Activated CD4-positive, alpha-beta T cell treated with anti-CD3 and anti-CD28 coated beads, Interleukin-2, amount 10 ng/mL, durations not matched to agents 24 days and 14 days (primary cell): Measurements from ENCODE around the gene DGKD. TPM values are rescaled to one million over a fixed set of nuclear protein-coding genes. Genes with fewer than 3 reads are reported as not detected.

ENCODE experiments used
- DNase-seq: peaks from one replicate; pipeline ENCODE4 v3.0.0; 2022
- H3K27ac Mint-ChIP-seq: one replicate; pipeline ENCODE4 v1.8.0; 2022; ENCODE audit warnings: mild to moderate bottlenecking, mixed read lengths
- H3K27me3 Mint-ChIP-seq: one replicate; pipeline ENCODE4 v1.8.0; 2022; ENCODE audit warnings: mixed read lengths
- H3K36me3 Mint-ChIP-seq: one replicate; pipeline ENCODE4 v1.8.0; 2022; ENCODE audit warnings: low read depth, mild to moderate bottlenecking, mixed read lengths
- H3K4me1 Mint-ChIP-seq: one replicate; pipeline ENCODE4 v1.8.0; 2021; ENCODE audit warnings: mixed read lengths
- H3K4me3 Mint-ChIP-seq: one replicate; pipeline ENCODE4 v1.8.0; 2022; ENCODE audit warnings: mild to moderate bottlenecking, moderate library complexity, mixed read lengths
- H3K9me3 Mint-ChIP-seq: one replicate; pipeline ENCODE4 v1.8.0; 2021; ENCODE audit warnings: mixed read lengths
- intact Hi-C: fragments of 100-400 bp; cut with micrococcal nuclease; formaldehyde crosslinking; loops from one replicate; pipeline ENCODE4 v1.15.1; 2023
- total RNA-seq: library from RNA; stranded (reverse); gene quantifications from 2 replicates; pipeline ENCODE4 v1.2.3, GENCODE V29; 2022

Gene DGKD
- total RNA-seq, 1 donor from 2014 or later: 49.1 TPM

DNA sequence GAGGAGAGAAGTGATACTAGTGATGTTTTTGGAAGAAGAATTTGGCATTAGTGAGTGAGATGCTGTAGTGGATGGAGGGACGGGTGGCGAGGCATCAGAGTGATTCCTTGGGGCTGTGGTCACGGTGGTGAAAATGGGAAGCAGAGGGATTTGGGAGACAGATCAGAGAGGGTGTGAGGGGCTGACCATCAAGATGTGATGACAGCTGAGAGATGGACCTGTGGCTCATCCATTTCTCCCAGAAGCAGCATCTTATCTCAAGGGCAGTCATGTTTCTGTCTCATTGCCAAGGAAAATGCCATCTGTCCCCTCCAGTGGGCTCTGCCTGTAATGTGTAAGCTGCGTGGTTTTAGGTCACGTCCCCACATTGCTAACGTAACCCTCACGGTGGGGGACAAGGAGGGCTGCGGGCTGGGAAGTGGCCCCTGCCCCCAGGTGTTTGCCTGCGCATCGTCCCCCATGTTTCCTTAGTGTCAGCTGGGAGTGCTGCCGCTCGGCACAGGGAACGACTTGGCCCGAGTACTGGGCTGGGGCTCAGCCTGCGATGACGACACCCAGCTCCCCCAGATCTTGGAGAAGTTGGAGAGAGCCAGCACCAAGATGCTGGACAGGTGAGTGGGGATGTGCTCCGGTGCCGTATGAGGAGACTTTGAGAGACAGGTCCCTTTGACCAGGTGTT is 91.0 kb downstream of the DGKD start:
- H3K36me3 Mint-ChIP-seq: peaks cover 41% of the 10 kb centered on the region
- no peak overlapping the region for H3K4me3 Mint-ChIP-seq
- no peaks in the 10 kb centered on the region for H3K27me3 Mint-ChIP-seq
- no peak overlapping the region for H3K27ac Mint-ChIP-seq
- H3K9me3 Mint-ChIP-seq: no peaks in the 10 kb centered on the region
- no peak for DNase-seq
- intact Hi-C loops: no loop called here
- H3K4me1 Mint-ChIP-seq: peaks cover 12% of the 10 kb centered on the region

DNA sequence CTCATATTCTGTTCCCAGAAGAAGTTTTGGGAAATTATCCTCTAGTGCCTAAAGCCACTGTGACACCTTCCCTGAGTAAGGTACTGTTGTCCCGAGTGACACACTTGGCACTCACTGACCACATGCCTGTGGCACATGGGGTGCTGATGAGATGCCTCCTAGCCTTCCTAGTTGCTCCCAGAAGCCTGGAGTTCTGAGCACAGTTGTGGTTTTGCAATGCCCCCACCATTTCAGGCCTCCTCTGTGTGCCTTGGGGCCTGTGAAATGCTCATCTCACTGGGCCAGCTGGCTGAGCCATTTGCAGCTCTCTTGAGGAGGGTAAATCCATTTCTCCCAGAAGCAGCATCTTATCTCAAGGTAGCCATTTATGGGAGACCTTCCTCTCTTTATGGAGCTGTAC is 91.8 kb downstream of the DGKD start:
- no peak for DNase-seq
- Mint-ChIP-seq H3K9me3 (no peaks in the 10 kb centered on the region), H3K4me3 (no peak overlapping the region), H3K4me1 (peaks cover 11% of the 10 kb centered on the region), H3K27ac (no peak overlapping the region), H3K36me3 (peaks cover 38% of the 10 kb centered on the region), H3K27me3 (no peaks in the 10 kb centered on the region)
- intact Hi-C loops: no loop called here

DNA sequence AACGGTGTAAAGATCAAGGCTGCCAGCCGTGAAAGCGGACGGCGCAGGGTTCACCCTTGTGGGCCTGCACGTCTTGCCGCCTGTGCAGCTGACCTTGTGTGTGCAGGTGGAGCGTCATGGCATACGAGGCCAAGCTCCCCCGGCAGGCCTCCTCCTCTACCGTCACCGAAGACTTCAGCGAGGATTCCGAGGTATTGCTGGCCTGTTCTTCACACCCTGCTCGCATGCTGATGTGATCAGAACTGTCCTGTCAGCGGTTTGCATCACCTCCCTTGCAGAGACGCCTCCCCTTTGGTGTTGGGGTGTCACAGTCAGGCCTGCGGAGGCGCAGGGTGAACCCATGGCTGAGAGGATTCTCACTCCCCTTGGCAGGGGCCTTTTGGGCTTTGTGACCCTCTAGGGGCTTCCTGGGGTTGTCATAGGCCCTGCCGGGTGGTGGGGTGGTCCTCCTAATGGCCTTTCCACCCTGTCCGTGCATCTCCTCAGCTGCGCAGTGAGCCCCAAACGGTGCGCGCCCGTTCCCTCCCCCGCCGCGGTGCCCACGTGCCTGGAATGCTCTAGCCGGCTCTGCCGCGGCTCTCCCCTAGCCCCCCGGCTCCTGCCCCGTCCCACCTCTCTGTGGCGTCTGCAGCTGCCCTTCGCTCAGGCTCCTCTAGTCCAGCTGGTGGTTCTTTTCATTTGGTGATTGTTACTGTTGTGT is 92.5 kb downstream of the DGKD start:
- peaks cover 38% of the 10 kb centered on the region for H3K36me3 Mint-ChIP-seq
- no peak overlapping the region for H3K4me3 Mint-ChIP-seq
- intact Hi-C loops: no loop called here
- DNase-seq: no peak
- H3K4me1 Mint-ChIP-seq: peaks cover 11% of the 10 kb centered on the region
- H3K27ac Mint-ChIP-seq: no peak overlapping the region
- H3K27me3 Mint-ChIP-seq: no peaks in the 10 kb centered on the region
- no peaks in the 10 kb centered on the region for H3K9me3 Mint-ChIP-seq

DNA sequence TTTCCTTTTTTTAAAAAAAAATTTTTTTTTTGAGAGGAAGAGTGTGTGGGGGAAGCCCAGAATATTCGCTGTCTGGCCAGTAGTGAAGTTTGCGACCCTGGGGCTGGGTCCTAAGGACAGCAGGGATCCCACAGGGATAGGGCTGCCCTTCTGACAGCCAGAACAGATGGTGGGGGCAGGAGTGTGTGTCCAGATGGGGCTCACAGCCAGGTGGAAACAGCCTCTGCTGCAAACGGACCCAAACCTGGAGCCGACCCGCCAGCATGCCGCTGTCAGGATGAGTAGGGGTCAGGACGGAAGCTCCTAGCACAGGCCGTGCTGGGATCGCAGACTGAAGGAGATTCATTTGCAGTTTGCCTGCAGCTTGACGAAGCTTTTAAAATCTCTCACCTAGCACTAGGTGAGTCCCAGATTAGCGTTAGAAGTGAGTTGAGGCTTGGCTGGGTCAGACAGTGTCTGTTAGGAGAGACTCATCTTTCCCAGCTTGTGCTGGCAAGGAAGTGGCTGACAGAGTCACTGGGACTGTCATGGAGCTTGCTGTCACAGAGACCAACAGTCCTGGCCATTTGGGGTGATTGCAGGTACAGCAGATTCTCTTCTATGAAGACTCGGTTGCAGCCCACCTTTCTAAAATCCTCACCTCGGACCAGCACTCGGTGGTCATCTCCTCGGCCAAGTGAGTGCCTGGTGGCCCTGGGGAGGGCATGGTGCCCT is 93.4 kb downstream of the DGKD start:
- intact Hi-C loops: no loop called here
- H3K4me1 Mint-ChIP-seq: peaks cover 9% of the 10 kb centered on the region
- peaks cover 45% of the 10 kb centered on the region for H3K36me3 Mint-ChIP-seq
- no peaks in the 10 kb centered on the region for H3K9me3 Mint-ChIP-seq
- H3K4me3 Mint-ChIP-seq: no peak overlapping the region
- no peak for DNase-seq
- H3K27ac Mint-ChIP-seq: no peak overlapping the region
- no peaks in the 10 kb centered on the region for H3K27me3 Mint-ChIP-seq

DNA sequence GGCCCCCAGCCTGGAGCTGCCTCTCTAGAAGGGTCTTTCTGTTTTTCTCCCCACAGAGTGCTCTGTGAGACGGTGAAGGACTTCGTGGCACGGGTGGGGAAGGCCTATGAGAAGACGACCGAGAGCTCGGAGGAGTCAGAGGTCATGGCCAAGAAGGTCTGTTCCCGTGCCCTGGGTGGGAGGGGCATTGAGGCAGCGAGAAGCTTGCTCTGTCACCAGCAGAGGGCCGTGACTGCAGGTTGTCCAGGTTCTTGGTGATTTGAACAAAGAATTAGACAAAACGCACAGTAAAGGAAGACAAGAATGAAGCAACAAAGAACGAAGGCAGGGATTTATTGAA is 93.9 kb downstream of the DGKD start:
- H3K4me1 Mint-ChIP-seq: peaks cover 5% of the 10 kb centered on the region
- no peak for DNase-seq
- H3K27ac Mint-ChIP-seq: no peak overlapping the region
- peaks cover 44% of the 10 kb centered on the region for H3K36me3 Mint-ChIP-seq
- H3K4me3 Mint-ChIP-seq: no peak overlapping the region
- intact Hi-C loops: no loop called here
- H3K9me3 Mint-ChIP-seq: no peaks in the 10 kb centered on the region
- no peaks in the 10 kb centered on the region for H3K27me3 Mint-ChIP-seq

DNA sequence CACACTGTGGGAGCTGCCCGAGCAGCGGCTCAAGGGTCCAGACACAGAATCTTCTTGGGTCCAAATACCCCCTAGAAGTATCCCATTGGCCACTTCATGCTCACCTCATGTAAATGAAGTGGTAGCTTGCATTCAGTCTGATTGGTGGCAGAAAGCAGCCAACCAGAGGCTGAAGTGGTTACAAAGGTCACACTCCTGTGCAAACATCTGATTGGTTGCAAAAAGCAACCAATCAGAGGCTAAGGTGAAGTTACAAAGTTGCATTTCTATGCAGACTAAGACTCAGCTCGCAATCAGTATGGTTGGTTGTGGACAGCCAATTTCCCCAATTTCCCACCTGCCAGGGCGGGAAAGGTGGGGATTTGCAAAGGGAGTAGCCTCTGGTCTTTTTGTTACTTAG is 94.3 kb downstream of the DGKD start:
- Mint-ChIP-seq H3K9me3 (no peaks in the 10 kb centered on the region), H3K4me3 (no peak overlapping the region), H3K4me1 (peaks cover 2% of the 10 kb centered on the region), H3K36me3 (peaks cover 45% of the 10 kb centered on the region), H3K27me3 (no peaks in the 10 kb centered on the region), H3K27ac (no peak overlapping the region)
- DNase-seq: no peak
- intact Hi-C loops: no loop called here

DNA sequence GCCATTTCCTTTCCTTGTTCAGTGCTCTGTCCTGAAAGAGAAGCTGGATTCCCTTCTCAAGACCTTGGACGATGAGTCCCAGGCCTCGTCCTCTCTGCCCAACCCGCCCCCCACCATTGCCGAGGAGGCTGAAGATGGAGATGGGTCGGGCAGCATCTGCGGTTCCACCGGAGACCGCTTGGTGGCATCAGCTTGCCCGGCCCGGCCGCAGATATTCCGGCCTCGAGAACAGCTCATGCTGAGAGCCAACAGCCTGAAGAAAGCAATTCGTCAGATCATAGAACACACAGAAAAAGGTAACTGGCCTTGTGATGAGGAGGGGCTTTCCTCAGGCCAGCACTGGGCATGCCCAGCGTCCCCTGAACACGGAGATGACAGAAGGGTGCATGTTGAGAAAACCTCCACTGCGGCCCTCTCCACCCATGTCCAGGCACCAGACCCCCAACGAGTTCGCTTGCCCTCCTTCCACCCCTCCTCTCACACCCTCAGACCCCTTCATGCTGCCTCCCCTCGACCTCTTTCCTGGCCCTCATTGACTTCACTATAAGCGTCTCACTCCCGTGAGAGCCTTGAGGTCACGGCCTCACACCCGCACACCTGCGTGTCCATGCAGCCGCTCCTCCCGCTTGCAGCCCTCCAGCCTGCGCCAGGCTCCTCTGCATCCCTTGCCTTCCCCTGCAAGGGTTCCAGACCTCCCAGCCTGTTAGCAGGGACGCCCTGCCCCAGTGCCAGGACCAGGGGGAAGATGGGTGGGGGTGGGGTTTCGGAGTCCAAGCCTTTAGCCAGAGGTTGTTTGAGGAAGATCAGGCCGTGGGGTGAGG is 95.0 kb downstream of the DGKD start:
- H3K4me1 Mint-ChIP-seq: peaks cover 2% of the 10 kb centered on the region
- H3K4me3 Mint-ChIP-seq: no peak overlapping the region
- no peaks in the 10 kb centered on the region for H3K9me3 Mint-ChIP-seq
- H3K36me3 Mint-ChIP-seq: peaks cover 50% of the 10 kb centered on the region
- intact Hi-C loops: no loop called here
- H3K27ac Mint-ChIP-seq: no peak overlapping the region
- H3K27me3 Mint-ChIP-seq: no peaks in the 10 kb centered on the region
- DNase-seq: no peak

DNA sequence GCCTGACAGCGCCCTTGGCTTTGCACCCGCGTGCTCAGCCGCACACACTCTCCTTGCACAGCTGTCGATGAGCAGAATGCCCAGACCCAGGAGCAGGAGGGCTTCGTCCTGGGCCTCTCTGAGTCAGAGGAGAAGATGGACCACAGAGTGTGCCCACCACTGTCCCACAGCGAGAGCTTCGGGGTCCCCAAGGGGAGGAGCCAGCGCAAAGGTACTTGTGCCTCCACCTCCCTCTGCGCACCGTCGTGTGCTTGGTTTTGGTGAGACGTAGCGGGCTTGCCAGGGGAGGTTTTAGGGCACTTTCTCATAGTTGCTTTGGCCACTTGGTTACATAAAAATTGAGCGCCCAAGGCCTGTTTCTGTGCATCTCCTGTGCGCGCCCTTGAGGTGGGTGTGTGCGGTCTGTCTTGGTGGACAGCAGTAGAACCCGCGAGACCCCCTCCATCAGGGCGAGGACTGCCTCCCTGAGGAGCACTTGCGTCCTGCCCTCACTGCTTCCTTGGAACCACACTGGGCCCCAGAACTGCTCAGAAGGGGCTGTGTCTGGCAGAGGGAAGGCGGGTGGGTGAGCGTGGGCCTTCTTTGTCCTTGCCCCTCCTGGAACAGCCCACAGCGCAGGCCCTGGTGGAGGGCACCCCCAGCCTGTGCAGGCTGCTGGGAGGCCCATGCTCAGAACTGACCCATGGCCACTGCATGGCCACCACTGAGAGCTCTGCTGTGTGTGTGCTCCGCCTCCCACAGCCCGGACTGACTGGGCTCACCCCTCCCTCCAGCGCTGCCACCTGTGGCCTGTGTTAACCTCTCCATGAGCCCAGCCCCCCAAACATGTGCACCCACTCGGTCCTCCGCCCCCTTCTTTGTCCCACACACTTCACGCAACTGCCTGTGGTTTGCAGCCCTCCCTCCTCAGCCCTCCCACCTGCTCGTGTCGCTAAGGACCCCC is 95.9 kb downstream of the DGKD start:
- DNase-seq: no peak
- peaks cover 46% of the 10 kb centered on the region for H3K36me3 Mint-ChIP-seq
- intact Hi-C loops: no loop called here
- H3K27ac Mint-ChIP-seq: no peak overlapping the region
- no peaks in the 10 kb centered on the region for H3K27me3 Mint-ChIP-seq
- H3K9me3 Mint-ChIP-seq: no peaks in the 10 kb centered on the region
- H3K4me3 Mint-ChIP-seq: no peak overlapping the region
- H3K4me1 Mint-ChIP-seq: peaks cover 2% of the 10 kb centered on the region

DNA sequence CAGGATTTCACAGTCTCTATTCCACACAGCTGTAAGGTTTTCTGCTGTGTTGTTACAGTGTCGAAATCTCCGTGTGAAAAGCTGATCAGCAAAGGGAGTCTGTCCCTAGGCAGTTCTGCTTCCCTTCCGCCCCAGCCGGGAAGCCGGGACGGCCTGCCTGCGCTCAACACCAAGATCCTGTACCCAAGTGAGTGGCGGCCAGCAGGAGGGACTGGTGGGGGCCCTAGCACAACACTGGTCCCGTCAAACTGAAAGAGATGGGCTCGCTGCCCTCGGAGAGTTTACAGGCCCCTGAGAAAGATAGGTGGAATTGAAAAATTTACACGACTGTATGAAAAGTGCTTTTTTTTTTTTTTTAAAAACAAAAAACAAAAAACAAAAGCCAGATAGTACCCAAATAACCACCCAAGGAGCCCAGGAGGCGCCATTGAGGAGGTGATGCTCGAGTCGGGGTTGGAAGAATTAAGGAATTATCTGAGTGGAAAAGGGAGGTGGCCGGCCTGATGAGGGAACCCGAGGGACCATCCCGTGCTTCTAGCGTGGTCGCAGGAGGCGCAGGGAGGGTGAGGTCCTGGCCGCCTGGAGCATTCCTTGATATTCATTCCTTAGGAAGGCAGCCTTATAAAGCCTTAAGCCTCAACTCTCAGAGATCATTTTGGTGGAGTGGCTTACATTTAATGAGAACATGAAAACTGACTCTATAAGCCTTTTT is 96.7 kb downstream of the DGKD start:
- Mint-ChIP-seq H3K4me3 (no peak overlapping the region), H3K4me1 (peaks cover 3% of the 10 kb centered on the region), H3K27me3 (no peaks in the 10 kb centered on the region), H3K36me3 (peaks cover 45% of the 10 kb centered on the region), H3K9me3 (no peaks in the 10 kb centered on the region), H3K27ac (no peak overlapping the region)
- intact Hi-C loops: no loop called here
- no peak for DNase-seq

DNA sequence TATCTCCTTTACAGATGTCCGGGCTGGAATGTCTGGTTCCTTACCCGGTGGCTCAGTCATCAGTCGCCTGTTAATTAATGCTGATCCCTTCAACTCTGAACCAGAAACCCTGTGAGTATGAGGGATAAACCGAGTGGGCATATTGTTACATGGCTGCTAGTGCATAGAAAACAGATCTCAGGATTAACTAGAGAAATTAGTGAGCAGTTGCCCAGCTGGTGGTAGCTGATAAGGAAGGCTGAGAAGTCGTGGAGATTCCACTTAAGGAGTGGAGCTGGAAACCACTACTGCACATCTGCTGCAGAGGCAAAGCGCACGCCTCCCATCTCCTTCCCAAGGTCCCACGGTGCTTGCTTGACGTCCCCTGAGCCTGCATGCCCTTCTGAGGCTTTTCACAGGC is 97.7 kb downstream of the DGKD start:
- no peak for DNase-seq
- intact Hi-C loops: no loop called here
- H3K4me3 Mint-ChIP-seq: no peak overlapping the region
- no peak overlapping the region for H3K27ac Mint-ChIP-seq
- no peaks in the 10 kb centered on the region for H3K9me3 Mint-ChIP-seq
- peaks cover 45% of the 10 kb centered on the region for H3K36me3 Mint-ChIP-seq
- H3K27me3 Mint-ChIP-seq: no peaks in the 10 kb centered on the region
- H3K4me1 Mint-ChIP-seq: peaks cover 4% of the 10 kb centered on the region

DNA sequence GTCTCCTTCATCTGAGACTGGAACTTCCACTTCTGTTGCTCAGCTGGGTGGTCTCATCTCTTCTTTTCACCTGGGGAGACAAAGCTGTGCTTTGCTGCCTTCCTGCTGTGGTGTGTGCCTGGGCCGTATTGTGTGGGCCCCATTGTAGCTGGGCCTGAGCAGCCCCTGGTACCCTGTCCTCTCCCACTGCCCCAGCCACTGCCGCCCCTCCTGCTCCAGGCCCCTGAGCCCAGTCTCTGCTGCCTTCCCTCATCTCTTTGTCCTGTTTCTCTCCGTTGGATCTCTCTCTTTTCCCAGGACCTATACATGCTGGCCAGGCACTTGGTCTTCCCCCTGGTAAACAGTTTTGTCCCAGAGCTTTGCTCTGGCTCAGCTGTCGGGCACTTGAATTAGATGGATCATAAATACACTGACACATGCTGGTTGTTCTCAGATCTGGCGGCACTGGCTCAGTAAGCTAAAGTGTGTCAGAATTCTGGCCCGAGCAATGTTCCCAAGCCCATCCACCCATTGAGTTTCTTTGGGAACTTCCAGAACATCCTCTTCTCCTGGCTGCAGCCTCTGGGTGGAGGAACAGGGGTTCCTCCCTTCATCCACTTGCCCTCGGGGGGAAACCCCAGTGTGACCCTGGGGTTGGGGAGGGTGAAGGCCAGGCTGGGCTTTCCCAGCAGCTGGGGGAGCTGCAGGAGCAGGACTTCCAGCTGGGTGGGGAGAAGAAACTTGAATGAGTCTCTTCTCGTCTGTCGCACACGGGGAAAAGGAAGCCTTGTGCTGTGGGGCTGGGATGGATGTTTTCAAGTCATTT is 99.0 kb downstream of the DGKD start:
- H3K4me3 Mint-ChIP-seq: no peak overlapping the region
- no peaks in the 10 kb centered on the region for H3K9me3 Mint-ChIP-seq
- no peaks in the 10 kb centered on the region for H3K27me3 Mint-ChIP-seq
- no peak overlapping the region for H3K27ac Mint-ChIP-seq
- intact Hi-C loops: no loop called here
- peaks cover 3% of the 10 kb centered on the region for H3K4me1 Mint-ChIP-seq
- peaks cover 47% of the 10 kb centered on the region for H3K36me3 Mint-ChIP-seq
- no peak for DNase-seq

DNA sequence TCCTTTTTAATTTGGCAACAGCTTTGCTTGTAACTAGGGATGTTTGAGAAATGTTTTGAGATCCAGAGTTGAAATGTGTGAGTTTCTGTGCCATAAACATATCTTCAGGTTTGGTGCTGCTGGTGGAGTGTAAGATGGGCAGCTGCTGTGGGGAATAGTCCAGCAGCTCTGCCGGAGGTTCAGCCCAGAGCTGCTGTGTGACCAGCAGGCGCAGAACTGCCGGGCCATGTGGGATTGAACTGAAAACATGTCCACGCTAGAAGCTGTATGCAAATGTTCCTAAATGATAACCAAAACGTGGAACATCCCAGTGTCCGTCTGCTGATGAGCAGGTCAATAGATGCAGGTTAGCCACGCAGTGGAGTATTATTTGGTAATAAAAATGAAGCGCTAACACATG is 99.6 kb downstream of the DGKD start:
- no peaks in the 10 kb centered on the region for H3K9me3 Mint-ChIP-seq
- no peak for DNase-seq
- intact Hi-C loops: no loop called here
- no peak overlapping the region for H3K27ac Mint-ChIP-seq
- H3K4me3 Mint-ChIP-seq: no peak overlapping the region
- peaks cover 3% of the 10 kb centered on the region for H3K4me1 Mint-ChIP-seq
- no peaks in the 10 kb centered on the region for H3K27me3 Mint-ChIP-seq
- peaks cover 47% of the 10 kb centered on the region for H3K36me3 Mint-ChIP-seq
